Activated CD8-positive, alpha-beta T cell treated with anti-CD3 and anti-CD28 coated beads for 36 hours (primary cell): Measurements from ENCODE around the gene MAP2K5. TPM values are rescaled to one million over a fixed set of nuclear protein-coding genes. Genes with fewer than 3 reads are reported as not detected.

Experiments used
- ATAC-seq: fragments of 200-7000 bp; cut with Tn5 transposase; one replicate; pipeline ENCODE4 v1.10.0; 2021; ENCODE audit warnings: mild to moderate bottlenecking, moderate library complexity
- CTCF ChIA-PET: fragments of 350-600 bp; sonication (Branson Sonifier 250); formaldehyde crosslinking; loops from one replicate; lab custom pipeline; 2021; ENCODE audit warnings: antibody characterized with exemption; lab: Charles Lee
- POLR2A ChIA-PET: fragments of 350-600 bp; sonication (Branson Sonifier 250); formaldehyde crosslinking; loops from one replicate; lab custom pipeline; 2021; ENCODE audit warnings: antibody characterized with exemption; lab: Charles Lee
- DNase-seq: peaks from one replicate; pipeline ENCODE4 v3.0.0-alpha.2; 2020
- H3K27ac Mint-ChIP-seq: one replicate; pipeline ENCODE4 v1.8.0; 2021; ENCODE audit warnings: mild to moderate bottlenecking, mixed read lengths
- H3K27me3 Mint-ChIP-seq: one replicate; pipeline ENCODE4 v1.8.0; 2021; ENCODE audit warnings: mixed read lengths
- H3K36me3 Mint-ChIP-seq: one replicate; pipeline ENCODE4 v1.8.0; 2021; ENCODE audit warnings: low read depth, mixed read lengths
- H3K4me1 Mint-ChIP-seq: one replicate; pipeline ENCODE4 v1.8.0; 2021; ENCODE audit warnings: low read depth, mixed read lengths
- H3K4me3 Mint-ChIP-seq: one replicate; pipeline ENCODE4 v1.8.0; 2021; ENCODE audit warnings: mild to moderate bottlenecking, moderate library complexity, mixed read lengths
- H3K9me3 Mint-ChIP-seq: one replicate; pipeline ENCODE4 v1.8.0; 2021; ENCODE audit warnings: mixed read lengths
- intact Hi-C: fragments of 100-400 bp; cut with micrococcal nuclease; formaldehyde crosslinking; loops from one replicate; pipeline ENCODE4 v1.10.0; 2022
- total RNA-seq, 2 experiments: library from RNA; stranded (reverse); gene quantifications; one replicate each; pipeline ENCODE4 v1.2.3, GENCODE V29; 2021
- TF ChIP-seq, protein P1 (sequence below): fragments of 200-600 bp; IDR thresholded peaks from one replicate; pipeline ENCODE4 v1.8.0; 2022; ENCODE audit warnings: antibody characterized with exemption, mild to moderate bottlenecking

The MAP2K5 gene
- total RNA-seq, 2 experiments from 2014 or later: 19.0 to 21.1 TPM

DNA sequence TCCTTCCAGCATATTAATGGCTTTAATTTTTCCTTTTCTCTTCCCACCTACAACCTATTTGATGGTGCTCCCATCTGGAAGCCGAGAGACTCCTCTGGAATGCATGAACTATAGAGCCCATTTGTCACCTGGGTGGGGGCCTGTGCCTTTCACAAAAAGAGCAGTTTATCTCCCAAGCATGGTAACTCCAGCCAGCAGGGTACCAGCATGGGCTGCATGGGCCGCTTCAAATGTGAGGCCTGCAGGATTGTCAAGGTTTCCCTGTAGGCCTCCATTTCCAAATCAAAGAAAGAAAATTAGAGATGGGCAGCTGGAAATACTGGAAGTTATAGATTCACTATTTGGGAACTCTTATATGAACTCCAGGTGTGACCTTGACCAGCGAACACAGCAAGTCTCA, 232.1 kb downstream of the MAP2K5 start:
- Mint-ChIP-seq H3K27ac (no peak overlapping the region), H3K9me3 (no peaks in the 10 kb centered on the region), H3K27me3 (no peaks in the 10 kb centered on the region), H3K36me3 (no peaks in the 10 kb centered on the region), H3K4me1 (no peaks in the 10 kb centered on the region), H3K4me3 (no peak overlapping the region)
- ATAC-seq: no peak
- no peak for DNase-seq
- CTCF ChIA-PET: no interaction called here
- POLR2A ChIA-PET: no interaction called here
- TF ChIP-seq, protein P1, sequence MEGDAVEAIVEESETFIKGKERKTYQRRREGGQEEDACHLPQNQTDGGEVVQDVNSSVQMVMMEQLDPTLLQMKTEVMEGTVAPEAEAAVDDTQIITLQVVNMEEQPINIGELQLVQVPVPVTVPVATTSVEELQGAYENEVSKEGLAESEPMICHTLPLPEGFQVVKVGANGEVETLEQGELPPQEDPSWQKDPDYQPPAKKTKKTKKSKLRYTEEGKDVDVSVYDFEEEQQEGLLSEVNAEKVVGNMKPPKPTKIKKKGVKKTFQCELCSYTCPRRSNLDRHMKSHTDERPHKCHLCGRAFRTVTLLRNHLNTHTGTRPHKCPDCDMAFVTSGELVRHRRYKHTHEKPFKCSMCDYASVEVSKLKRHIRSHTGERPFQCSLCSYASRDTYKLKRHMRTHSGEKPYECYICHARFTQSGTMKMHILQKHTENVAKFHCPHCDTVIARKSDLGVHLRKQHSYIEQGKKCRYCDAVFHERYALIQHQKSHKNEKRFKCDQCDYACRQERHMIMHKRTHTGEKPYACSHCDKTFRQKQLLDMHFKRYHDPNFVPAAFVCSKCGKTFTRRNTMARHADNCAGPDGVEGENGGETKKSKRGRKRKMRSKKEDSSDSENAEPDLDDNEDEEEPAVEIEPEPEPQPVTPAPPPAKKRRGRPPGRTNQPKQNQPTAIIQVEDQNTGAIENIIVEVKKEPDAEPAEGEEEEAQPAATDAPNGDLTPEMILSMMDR: no peak
- intact Hi-C loops: no loop called here

DNA sequence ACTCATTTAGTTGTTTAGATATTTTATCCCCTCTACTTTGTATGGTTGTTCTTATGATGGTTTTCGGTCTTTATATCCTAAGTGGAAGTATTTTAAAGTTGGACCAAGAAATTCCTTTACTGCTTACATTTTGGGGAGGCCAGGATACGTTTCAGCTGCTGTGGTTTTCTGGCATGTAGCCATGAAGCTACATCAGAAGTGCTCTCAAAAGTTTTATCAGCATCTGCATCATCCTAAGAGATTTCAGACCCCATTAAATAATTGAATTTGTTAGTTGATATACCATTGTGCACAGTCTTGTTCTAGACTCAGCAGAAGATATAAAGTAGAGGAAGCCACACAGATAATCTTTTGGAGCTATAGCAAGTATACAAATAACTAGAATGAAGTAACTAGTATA, 232.7 kb downstream of the MAP2K5 start:
- no peak for DNase-seq
- no peak overlapping the region for H3K4me3 Mint-ChIP-seq
- ATAC-seq: no peak
- intact Hi-C loops: no loop called here
- no peaks in the 10 kb centered on the region for H3K9me3 Mint-ChIP-seq
- no peaks in the 10 kb centered on the region for H3K36me3 Mint-ChIP-seq
- ChIA-PET POLR2A (no interaction called here), CTCF (no interaction called here)
- no peaks in the 10 kb centered on the region for H3K27me3 Mint-ChIP-seq
- no peaks in the 10 kb centered on the region for H3K4me1 Mint-ChIP-seq
- H3K27ac Mint-ChIP-seq: no peak overlapping the region
- TF ChIP-seq, protein P1: no peak

DNA sequence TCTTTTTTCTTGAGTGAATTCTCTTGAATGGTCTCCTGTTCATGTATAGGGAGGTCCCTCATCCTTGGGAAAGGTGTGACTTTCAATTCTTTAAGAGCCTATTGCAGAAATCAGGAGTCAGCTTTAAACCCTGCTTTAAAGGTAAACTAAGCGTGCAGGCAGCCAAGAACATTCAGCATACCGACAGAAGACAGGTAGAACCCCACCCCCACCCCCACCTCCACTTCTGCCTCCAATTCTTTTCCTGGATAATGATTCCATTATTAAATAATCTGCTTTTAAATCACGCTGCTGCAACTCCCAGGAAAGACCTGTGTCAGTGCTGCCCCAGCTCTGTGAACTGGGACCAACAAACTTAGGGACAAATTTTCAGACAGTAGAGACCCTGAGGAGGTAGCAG, 233.5 kb downstream of the MAP2K5 start:
- intact Hi-C loops: no loop called here

DNA sequence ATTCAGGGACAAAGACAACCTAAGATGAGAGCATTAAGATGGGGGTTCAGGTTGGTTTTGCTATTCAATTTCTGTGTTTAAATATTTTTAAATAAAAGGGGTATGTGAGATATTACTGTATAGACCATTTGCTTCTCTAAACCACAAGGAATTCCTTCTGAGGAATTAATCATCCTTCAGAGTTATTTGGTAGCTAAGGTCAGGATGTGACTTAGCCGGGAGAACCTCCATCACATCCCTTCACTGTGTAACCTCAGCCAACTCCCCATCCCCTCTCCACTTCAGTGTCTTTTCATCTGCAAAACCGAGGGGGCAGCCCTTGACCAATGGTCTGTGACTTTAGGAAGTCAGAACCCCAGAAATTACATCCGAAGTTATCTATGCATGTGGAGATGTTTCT, 234.1 kb downstream of the MAP2K5 start:
- Mint-ChIP-seq H3K4me3 (no peak overlapping the region), H3K27ac (no peak overlapping the region), H3K27me3 (no peaks in the 10 kb centered on the region), H3K4me1 (no peaks in the 10 kb centered on the region), H3K36me3 (no peaks in the 10 kb centered on the region), H3K9me3 (no peaks in the 10 kb centered on the region)
- no peak for ATAC-seq
- DNase-seq: no peak
- TF ChIP-seq, protein P1: no peak
- ChIA-PET CTCF (no interaction called here), POLR2A (no interaction called here)
- intact Hi-C loops: no loop called here

More for the DNA sequence above, 233.5 kb downstream of the MAP2K5 start:
- Mint-ChIP-seq H3K9me3 (no peaks in the 10 kb centered on the region), H3K4me3 (no peak overlapping the region), H3K27ac (no peak overlapping the region), H3K36me3 (no peaks in the 10 kb centered on the region), H3K27me3 (no peaks in the 10 kb centered on the region), H3K4me1 (no peaks in the 10 kb centered on the region)
- CTCF ChIA-PET: no interaction called here
- ATAC-seq: no peak
- no peak for DNase-seq
- TF ChIP-seq, protein P1: no peak
- POLR2A ChIA-PET: no interaction called here

DNA sequence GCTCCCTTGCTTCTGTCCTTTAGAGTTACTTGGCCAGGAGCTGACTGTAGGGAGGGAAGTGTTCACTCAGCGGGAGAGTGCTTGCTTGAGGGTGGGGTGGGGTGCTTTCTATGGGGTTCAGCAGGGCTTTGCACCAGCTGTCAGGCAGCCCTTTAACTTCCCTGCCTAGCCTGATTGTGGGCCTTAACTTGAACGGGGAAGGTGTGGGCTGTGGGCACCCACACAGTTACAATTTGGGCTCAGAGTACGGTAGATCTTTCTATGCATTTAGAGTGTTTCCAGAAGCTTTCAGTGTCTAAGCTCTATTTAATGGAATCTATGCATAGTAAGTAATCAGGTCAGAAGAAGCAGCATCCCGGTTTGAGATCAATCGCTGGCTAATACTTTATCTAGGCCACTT, 234.6 kb downstream of the MAP2K5 start:
- POLR2A ChIA-PET: no interaction called here
- H3K36me3 Mint-ChIP-seq: no peaks in the 10 kb centered on the region
- peaks cover 3% of the 10 kb centered on the region for H3K4me1 Mint-ChIP-seq
- TF ChIP-seq, protein P1: no peak
- DNase-seq (no peak), ATAC-seq (no peak)
- H3K9me3 Mint-ChIP-seq: no peaks in the 10 kb centered on the region
- H3K4me3 Mint-ChIP-seq: no peak overlapping the region
- no peaks in the 10 kb centered on the region for H3K27me3 Mint-ChIP-seq
- intact Hi-C loops: no loop called here
- CTCF ChIA-PET: no interaction called here
- no peak overlapping the region for H3K27ac Mint-ChIP-seq
